ENCODE data around the gene SPAG16. TPM values are rescaled to one million over a fixed set of nuclear protein-coding genes. Genes with fewer than 3 reads are reported as not detected.

The SPAG16 gene
- total RNA-seq, 4 donors from 2014 or later = 25.6 to 37.5 (median 26.3) TPM

GRCh38 chr2:214264171-214264570, 979.9 kb downstream of the SPAG16 start:
- intact Hi-C loops (cut with DNase I; ENCODE audit: low total_unique reads) = no loop called here
- no peak for DNase-seq (ENCODE audit: low spot score in 2 of 2)
- WGBS, 2 donors = 31 to 35% methylated on average over 1 of the region's 1 CpG
- no peak for TF ChIP-seq POLR2A (IDR thresholded peaks at IDR 0.05)
- TF ChIP-seq CTCF (IDR thresholded peaks at IDR 0.05) = no peak
- H3K4me3 ChIP-seq (ENCODE audit: low read depth, poor library complexity, severe bottlenecking) = no peak overlapping the region

GRCh38 chr2:214265991-214266489, 981.8 kb downstream of the SPAG16 start:
- TF ChIP-seq CTCF (IDR thresholded peaks at IDR 0.05) (no peak), POLR2A (IDR thresholded peaks at IDR 0.05) (no peak)
- no peak for DNase-seq (ENCODE audit: low spot score in 2 of 2)
- no peak overlapping the region for H3K4me3 ChIP-seq (ENCODE audit: low read depth, poor library complexity, severe bottlenecking)
- WGBS, 2 donors = 60 to 61% methylated on average over 3 of the region's 3 CpGs
- intact Hi-C loops (cut with DNase I; ENCODE audit: low total_unique reads) = no loop called here

GRCh38 chr2:214277880-214278279, 993.6 kb downstream of the SPAG16 start:
- WGBS, 2 donors = 86 to 87% methylated on average over 9 of the region's 9 CpGs
- intact Hi-C loops (cut with DNase I; ENCODE audit: low total_unique reads) = no loop called here
- DNase-seq (ENCODE audit: low spot score in 2 of 2) = no peak
- H3K4me3 ChIP-seq (ENCODE audit: low read depth, poor library complexity, severe bottlenecking) = no peak overlapping the region
- TF ChIP-seq POLR2A (IDR thresholded peaks at IDR 0.05) (no peak), CTCF (IDR thresholded peaks at IDR 0.05) (no peak)

- WGBS, 2 donors = 43 to 53% methylated on average over 3 of the region's 3 CpGs
- DNase-seq (ENCODE audit: low spot score in 2 of 2) = no peak
- TF ChIP-seq POLR2A (IDR thresholded peaks at IDR 0.05) (no peak), CTCF (IDR thresholded peaks at IDR 0.05) (no peak)
- intact Hi-C loops (cut with DNase I; ENCODE audit: low total_unique reads) = no loop called here
- no peak overlapping the region for H3K4me3 ChIP-seq (ENCODE audit: low read depth, poor library complexity, severe bottlenecking)
These were observed 1001.7 kb downstream of the SPAG16 start for GRCh38 chr2:214286011-214286410.

- no peak overlapping the region for H3K4me3 ChIP-seq (ENCODE audit: low read depth, poor library complexity, severe bottlenecking)
- no peak for DNase-seq (ENCODE audit: low spot score in 2 of 2)
- intact Hi-C loops (cut with DNase I; ENCODE audit: low total_unique reads) = no loop called here
- TF ChIP-seq POLR2A (IDR thresholded peaks at IDR 0.05) = no peak
- TF ChIP-seq CTCF (IDR thresholded peaks at IDR 0.05) = no peak
These were observed 1009.3 kb downstream of the SPAG16 start for GRCh38 chr2:214293593-214293992.

DNA sequence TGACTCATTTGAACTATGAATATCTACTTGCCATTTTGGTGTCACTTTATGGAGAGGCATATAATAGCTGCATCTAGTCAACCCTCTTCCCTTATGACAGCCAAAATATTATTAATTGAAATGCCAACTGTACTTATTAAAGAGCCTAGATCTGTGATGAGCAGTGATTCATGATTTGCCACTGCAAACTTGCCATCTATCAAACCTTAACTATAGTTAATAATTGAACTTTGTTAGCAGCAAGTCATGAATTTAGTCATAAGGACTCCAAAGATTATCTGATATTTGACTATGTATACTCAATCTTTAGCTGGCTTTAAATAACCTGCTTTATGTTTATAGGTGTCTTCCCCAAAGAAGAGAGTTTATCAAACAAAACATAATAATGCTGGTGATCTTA, 1010.2 kb downstream of the SPAG16 start:
- DNase-seq (ENCODE audit: low spot score in 2 of 2) = no peak
- intact Hi-C loops (cut with DNase I; ENCODE audit: low total_unique reads) = no loop called here
- H3K4me3 ChIP-seq (ENCODE audit: low read depth, poor library complexity, severe bottlenecking) = no peak overlapping the region
- TF ChIP-seq POLR2A (IDR thresholded peaks at IDR 0.05) (no peak), CTCF (IDR thresholded peaks at IDR 0.05) (no peak)
